GM10266 (cell line): ENCODE data around the gene CNTLN.
"Not testable (repeated sequence)": the region's sequence is repeated elsewhere in the genome, so short reads cannot be mapped to it uniquely, and the experiment has no call there.

Source experiments
- DNase-seq: peaks from one replicate; pipeline ENCODE4 v3.0.0; 2012; ENCODE audit errors: extremely low spot score
- CTCF ChIP-seq: IDR thresholded peaks from 2 replicates; pipeline ENCODE4 v1.5.1; 2012; ENCODE audit warnings: mild to moderate bottlenecking, low read depth; ENCODE audit not compliant: control insufficient read depth, insufficient read depth; ENCODE audit errors: missing control alignments

CNTLN gene

GRCh38 chr9:17339156-17339555 is 204.3 kb downstream of the CNTLN start:
- no peak for DNase-seq
- no peak for TF ChIP-seq CTCF

GRCh38 chr9:17342696-17343095 is 207.9 kb downstream of the CNTLN start:
- no peak for DNase-seq
- no peak for TF ChIP-seq CTCF

GRCh38 chr9:17349831-17350230 is 215.0 kb downstream of the CNTLN start:
- TF ChIP-seq CTCF, result no peak
- DNase-seq, result no peak

- not testable (repeated sequence) for DNase-seq
Observed at GRCh38 chr9:17354006-17354405, 219.2 kb downstream of the CNTLN start.

GRCh38 chr9:17361378-17361777 is 226.5 kb downstream of the CNTLN start:
- no peak for DNase-seq
- TF ChIP-seq CTCF, result no peak

GRCh38 chr9:17367035-17367434 is 232.2 kb downstream of the CNTLN start:
- DNase-seq, result no peak
- no peak for TF ChIP-seq CTCF

- no peak for TF ChIP-seq CTCF
- DNase-seq, result no peak
Observed at GRCh38 chr9:17380126-17380861, 245.5 kb downstream of the CNTLN start.

GRCh38 chr9:17387565-17387964 is 252.7 kb downstream of the CNTLN start:
- no peak for DNase-seq
- TF ChIP-seq CTCF, result no peak
